Measurements from ENCODE around the gene PSMG3. TPM values are rescaled to one million over a fixed set of nuclear protein-coding genes. Genes with fewer than 3 reads are reported as not detected.
A peak's percentile ranks its signal among the peaks of the same experiment; 100 is the strongest.

Gene PSMG3
- total RNA-seq, 2 experiments from 2014 or later = 13.3 to 13.8 TPM

DNA sequence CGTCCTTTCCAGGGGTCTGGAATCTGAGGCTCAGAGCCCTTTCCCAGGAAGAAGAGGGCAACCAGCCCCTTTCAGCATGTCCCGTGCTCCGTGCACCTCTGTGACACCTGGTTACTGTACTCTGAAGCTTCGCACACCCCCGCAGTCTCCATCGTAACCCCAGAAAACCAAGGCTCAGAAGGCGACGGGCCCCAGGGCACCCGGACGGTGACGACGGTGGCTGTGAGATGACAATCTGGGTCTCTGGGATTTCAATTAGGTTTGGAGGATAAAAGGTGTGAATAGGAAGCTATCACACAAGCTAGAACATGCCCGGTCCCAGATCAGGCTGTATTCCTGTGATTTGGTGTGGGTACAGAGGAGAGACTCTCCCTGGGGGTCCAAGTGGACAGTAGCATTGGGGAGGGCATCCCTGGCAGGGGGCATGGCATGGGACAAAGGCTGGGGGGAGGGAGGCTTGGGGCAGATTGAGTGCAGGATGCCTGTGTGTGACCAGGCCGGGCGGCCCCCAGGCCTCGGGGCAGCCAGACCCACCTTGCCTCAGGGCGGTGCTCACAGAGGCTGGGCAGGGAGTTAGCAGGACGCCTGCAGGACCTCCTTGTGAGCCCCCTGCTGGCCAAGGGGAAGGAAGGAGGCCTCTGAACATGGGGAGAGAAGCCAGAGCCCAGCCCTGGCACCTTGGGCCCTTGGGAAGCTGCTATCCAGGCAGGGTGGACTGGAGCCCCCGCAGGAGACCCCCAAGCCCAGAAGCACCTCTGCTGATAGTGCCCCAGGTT is 23.4 kb upstream of the PSMG3 start:
- no peaks in the 10 kb centered on the region for H3K9me3 Mint-ChIP-seq
- H3K27me3 Mint-ChIP-seq = peaks cover 41% of the 10 kb centered on the region
- Histone ChIP-seq H3K4me1 (ENCODE audit: insufficient read depth, low read length) (peaks cover 24% of the 10 kb centered on the region), H3K27ac (ENCODE audit: low read depth in 1 of 2, low read length in 2 of 2) (no peak overlapping the region), H3K27me3 (ENCODE audit: control insufficient read depth in 1 of 2, insufficient read depth in 2 of 2, low read length in 2 of 2) (peaks cover 19 to 32% of the 10 kb centered on the region in 2 experiments), H3K4me3 (ENCODE audit: low read length) (no peak overlapping the region), H3K9me3 (ENCODE audit: control insufficient read depth in 1 of 2, insufficient read depth in 1 of 2, low read length in 2 of 2) (peaks cover 0 to 31% of the 10 kb centered on the region in 2 experiments), H3K36me3 (ENCODE audit: insufficient read depth, low read length) (no peaks in the 10 kb centered on the region)
- POLR2A ChIA-PET = no interaction called here
- ATAC-seq (ENCODE audit: poor library complexity) (no peak), DNase-seq (peak in 2 of 14 experiments; percentile 13 to 21)
- CTCF ChIA-PET = no interaction called here
- no peak overlapping the region for H3K27ac Mint-ChIP-seq
- peaks cover 19% of the 10 kb centered on the region for H3K4me1 Mint-ChIP-seq (ENCODE audit: low read depth)
- H3K36me3 Mint-ChIP-seq (ENCODE audit: low read depth) = no peaks in the 10 kb centered on the region
- intact Hi-C loops (cut with DNase I, micrococcal nuclease) = loop anchor here in 1 of 2 experiments (1.0 kb wide), 1 partner anchor 23 kb away; the partner anchor contains the start of gene PSMG3
- TF ChIP-seq CTCF (IDR thresholded peaks at IDR 0.05) = no peak
- peak overlapping the region; percentile 30 for H3K4me3 Mint-ChIP-seq

GRCh38 chr7:1592299-1592871 is 22.6 kb upstream of the PSMG3 start:
- peaks cover 19% of the 10 kb centered on the region for H3K4me1 Mint-ChIP-seq (ENCODE audit: low read depth)
- H3K27me3 ChIP-seq (ENCODE audit: control insufficient read depth in 1 of 2, insufficient read depth in 2 of 2, low read length in 2 of 2) = peaks cover 19 to 32% of the 10 kb centered on the region in 2 experiments
- H3K36me3 Mint-ChIP-seq (ENCODE audit: low read depth) = no peaks in the 10 kb centered on the region
- H3K9me3 ChIP-seq (ENCODE audit: control insufficient read depth in 1 of 2, insufficient read depth in 1 of 2, low read length in 2 of 2) = peaks cover 0 to 31% of the 10 kb centered on the region in 2 experiments
- no peaks in the 10 kb centered on the region for H3K9me3 Mint-ChIP-seq
- H3K27me3 Mint-ChIP-seq = peaks cover 41% of the 10 kb centered on the region
- no peak overlapping the region for H3K27ac ChIP-seq (ENCODE audit: low read depth in 1 of 2, low read length in 2 of 2)
- intact Hi-C loops (cut with DNase I, micrococcal nuclease) = no loop called here
- H3K4me3 ChIP-seq (ENCODE audit: low read length) = no peak overlapping the region
- peaks cover 24% of the 10 kb centered on the region for H3K4me1 ChIP-seq (ENCODE audit: insufficient read depth, low read length)
- CTCF ChIA-PET = no interaction called here
- TF ChIP-seq CTCF (IDR thresholded peaks at IDR 0.05) = no peak
- ATAC-seq (ENCODE audit: poor library complexity) (peak; percentile 24), DNase-seq (peak in 2 of 14 experiments; percentile 13)
- POLR2A ChIA-PET = no interaction called here
- no peaks in the 10 kb centered on the region for H3K36me3 ChIP-seq (ENCODE audit: insufficient read depth, low read length)
- H3K27ac Mint-ChIP-seq = no peak overlapping the region
- peak overlapping the region; percentile 0 for H3K4me3 Mint-ChIP-seq

- peak in 2 of 14 experiments; percentile 23 to 40 for DNase-seq
- Histone ChIP-seq H3K27me3 (ENCODE audit: control insufficient read depth in 1 of 2, insufficient read depth in 2 of 2, low read length in 2 of 2) (peaks cover 19 to 32% of the 10 kb centered on the region in 2 experiments), H3K4me1 (ENCODE audit: insufficient read depth, low read length) (peaks cover 24% of the 10 kb centered on the region), H3K4me3 (ENCODE audit: low read length) (no peak overlapping the region), H3K36me3 (ENCODE audit: insufficient read depth, low read length) (no peaks in the 10 kb centered on the region), H3K9me3 (ENCODE audit: control insufficient read depth in 1 of 2, insufficient read depth in 1 of 2, low read length in 2 of 2) (peaks cover 0 to 31% of the 10 kb centered on the region in 2 experiments), H3K27ac (ENCODE audit: low read depth in 1 of 2, low read length in 2 of 2) (no peak overlapping the region)
- peaks cover 19% of the 10 kb centered on the region for H3K4me1 Mint-ChIP-seq (ENCODE audit: low read depth)
- no peaks in the 10 kb centered on the region for H3K9me3 Mint-ChIP-seq
- POLR2A ChIA-PET = no interaction called here
- no peak for TF ChIP-seq CTCF (IDR thresholded peaks at IDR 0.05)
- peaks cover 41% of the 10 kb centered on the region for H3K27me3 Mint-ChIP-seq
- peak; percentile 52 for ATAC-seq (ENCODE audit: poor library complexity)
- H3K36me3 Mint-ChIP-seq (ENCODE audit: low read depth) = no peaks in the 10 kb centered on the region
- no peak overlapping the region for H3K4me3 Mint-ChIP-seq
- intact Hi-C loops (cut with DNase I, micrococcal nuclease) = no loop called here
- H3K27ac Mint-ChIP-seq = no peak overlapping the region
- CTCF ChIA-PET = no interaction called here
These were observed 22.0 kb upstream of the PSMG3 start for GRCh38 chr7:1591876-1592275.
